SKM-1 (cell line): ENCODE results near the gene MOV10L1.
A peak's percentile ranks its signal among the peaks of the same experiment; 100 is the strongest.
"Not testable (repeated sequence)": the region's sequence is repeated elsewhere in the genome, so short reads cannot be mapped to it uniquely, and the experiment has no call there.

Experiments used
- DNase-seq: peaks from one replicate; lab custom pipeline; 2025; ENCODE audit not compliant: unreplicated experiment; lab: John Stamatoyannopoulos, UW

The MOV10L1 gene

DNA sequence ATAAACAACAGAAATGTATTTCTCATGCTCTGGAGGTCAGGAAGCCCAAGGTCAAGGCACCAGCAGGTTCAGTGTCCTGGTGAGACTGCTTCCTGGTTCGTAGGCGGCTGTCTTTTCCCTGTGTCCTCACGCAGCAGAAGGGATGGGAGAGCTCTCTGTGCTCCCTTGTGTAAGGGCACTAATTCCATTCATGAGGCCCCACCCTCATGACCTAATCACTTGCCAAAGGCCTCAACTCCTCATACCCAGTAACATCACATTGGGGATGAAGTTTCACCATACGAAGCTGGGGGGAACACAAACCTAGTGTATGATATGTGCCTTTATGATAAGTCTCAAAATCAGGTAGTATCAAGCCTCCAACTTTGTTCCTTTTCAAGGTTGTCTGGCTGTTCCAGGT is 42.1 kb downstream of the MOV10L1 start:
- no peak for DNase-seq

GRCh38 chr22:50134481-50134880 is 44.7 kb downstream of the MOV10L1 start:
- no peak for DNase-seq

DNA sequence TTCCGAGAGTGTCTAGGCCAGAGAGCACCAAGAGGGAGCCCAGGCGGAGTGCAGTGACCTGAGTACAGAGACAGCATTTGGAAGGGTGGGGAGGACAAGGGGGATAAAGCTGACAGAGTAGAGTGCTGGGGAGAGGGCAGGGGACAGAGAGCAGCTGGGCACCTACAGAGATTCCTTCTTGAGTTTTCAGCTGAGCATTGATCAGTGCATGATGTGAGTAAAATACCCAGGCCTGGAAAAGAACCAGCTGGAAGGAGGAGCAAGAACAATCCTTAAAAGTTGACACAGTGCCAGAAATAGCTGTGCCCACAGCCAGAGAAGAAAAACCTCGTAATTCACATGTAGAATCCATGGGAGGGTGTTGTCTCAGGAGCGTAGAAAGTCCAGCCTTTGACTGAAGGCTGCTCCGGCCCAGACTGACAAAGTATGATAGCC is 46.8 kb downstream of the MOV10L1 start:
- no peak for DNase-seq

DNA sequence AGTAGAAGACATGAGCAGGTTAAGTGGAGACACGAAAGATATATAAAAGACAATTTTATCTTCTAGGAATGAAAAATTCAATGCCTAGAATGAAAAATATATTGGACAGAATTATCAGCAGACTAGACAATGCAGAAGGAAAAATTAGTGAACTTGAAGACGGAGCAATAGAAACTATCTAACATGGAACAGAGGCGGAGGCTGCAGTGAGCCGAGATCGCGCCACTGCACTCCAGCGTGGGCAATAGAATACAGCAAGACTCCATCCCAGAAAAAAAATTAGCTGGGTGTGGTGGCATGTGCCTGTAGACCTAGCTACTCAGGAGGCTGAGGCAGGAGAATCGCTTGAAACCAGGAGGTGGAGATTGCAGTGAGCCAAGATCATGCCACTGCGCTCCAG is 47.5 kb downstream of the MOV10L1 start:
- DNase-seq: not testable (repeated sequence)

- no peak for DNase-seq
Measured at GRCh38 chr22:50138041-50138440, 48.2 kb downstream of the MOV10L1 start.

- DNase-seq: no peak
Measured at GRCh38 chr22:50138988-50139387, 49.2 kb downstream of the MOV10L1 start.

- no peak for DNase-seq
Measured at GRCh38 chr22:50139843-50140415, 50.1 kb downstream of the MOV10L1 start.

GRCh38 chr22:50140615-50141014 is 50.8 kb downstream of the MOV10L1 start:
- no peak for DNase-seq

GRCh38 chr22:50141462-50141861 is 51.7 kb downstream of the MOV10L1 start:
- DNase-seq: no peak

- no peak for DNase-seq
Measured at GRCh38 chr22:50141891-50142363, 52.1 kb downstream of the MOV10L1 start.

GRCh38 chr22:50143096-50143495 is 53.3 kb downstream of the MOV10L1 start:
- peak; percentile 31 for DNase-seq

DNA sequence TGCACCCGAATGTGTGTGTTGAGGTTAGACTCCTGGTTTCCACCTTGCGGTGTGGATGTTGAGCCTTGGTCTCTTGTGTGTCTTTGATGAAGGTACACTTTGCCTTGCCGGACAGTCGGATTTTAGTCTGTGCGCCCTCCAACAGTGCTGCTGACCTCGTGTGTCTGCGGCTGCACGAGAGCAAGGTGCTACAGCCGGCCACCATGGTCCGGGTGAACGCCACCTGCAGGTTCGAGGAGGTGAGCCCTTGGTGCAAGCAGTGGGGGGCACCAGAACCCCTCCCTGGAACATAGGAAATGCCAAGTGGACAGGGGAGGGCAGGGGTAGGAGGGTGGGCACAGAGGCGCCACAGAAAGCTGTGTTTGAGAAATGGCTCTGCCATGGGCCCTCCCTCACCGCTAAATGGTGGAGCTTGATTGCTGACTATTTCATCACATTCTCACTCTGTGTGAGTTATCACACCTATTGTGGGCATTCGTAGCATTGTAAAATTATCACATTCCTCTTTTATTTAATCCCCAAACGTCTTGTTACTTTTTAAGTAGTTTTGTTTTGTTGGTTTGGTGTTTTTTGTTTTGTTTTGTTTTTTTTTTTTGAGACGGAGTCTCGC is 54.3 kb downstream of the MOV10L1 start:
- no peak for DNase-seq

DNA sequence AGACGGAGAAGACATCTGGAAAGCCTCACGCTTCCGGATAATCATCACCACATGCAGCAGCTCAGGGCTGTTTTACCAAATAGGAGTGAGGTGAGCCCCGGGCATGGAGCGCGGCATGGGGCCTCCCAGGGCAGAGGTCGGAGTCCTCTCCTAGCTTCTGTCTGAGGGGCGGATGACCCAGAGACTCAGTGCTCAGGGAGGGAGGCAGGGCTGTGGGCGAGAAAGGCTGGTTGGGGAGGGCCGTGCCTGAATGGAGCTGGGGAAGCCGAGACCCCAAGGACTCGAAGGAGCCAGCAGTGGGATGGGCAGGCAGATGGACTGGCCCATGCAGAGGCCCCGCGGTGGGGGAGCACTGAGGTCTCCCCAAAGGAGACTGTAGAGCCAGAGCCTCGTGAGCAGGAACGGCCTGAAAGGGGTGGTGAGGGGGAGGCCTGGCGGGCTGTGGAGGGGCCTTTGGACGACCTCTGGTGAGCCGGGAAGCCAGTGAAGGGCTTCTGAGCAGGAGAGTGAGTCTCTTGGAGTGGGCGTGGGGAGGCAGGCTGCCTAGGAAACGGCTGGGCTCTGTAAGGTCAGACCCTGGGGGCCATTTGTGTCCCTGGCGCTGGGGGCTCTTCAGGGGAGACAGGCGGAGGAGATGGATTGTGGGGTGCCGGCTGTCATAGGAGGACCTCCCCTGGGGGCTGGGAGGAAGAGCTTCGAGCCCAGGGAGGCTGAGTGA is 56.1 kb downstream of the MOV10L1 start:
- no peak for DNase-seq

GRCh38 chr22:50146439-50147238 is 56.8 kb downstream of the MOV10L1 start:
- peak; percentile 28 for DNase-seq

GRCh38 chr22:50147258-50148165 is 57.7 kb downstream of the MOV10L1 start:
- peak; percentile 20 for DNase-seq

DNA sequence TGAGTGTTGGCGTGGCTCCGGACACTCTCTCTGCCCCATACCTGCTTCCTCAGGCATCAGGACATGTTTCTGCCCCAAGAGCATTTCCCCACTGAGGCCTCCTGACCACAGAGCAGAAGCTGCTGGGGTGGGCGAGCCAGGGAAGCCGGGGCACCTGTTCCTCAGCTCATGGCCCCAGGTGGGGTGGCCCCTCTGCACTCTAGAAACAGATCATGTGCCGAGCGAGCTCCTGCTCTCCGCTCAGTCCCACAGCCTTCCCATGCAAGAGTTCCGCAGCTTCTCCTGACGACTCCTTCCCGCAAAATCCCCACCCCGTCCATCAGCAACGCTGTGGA is 58.3 kb downstream of the MOV10L1 start:
- DNase-seq: no peak

DNA sequence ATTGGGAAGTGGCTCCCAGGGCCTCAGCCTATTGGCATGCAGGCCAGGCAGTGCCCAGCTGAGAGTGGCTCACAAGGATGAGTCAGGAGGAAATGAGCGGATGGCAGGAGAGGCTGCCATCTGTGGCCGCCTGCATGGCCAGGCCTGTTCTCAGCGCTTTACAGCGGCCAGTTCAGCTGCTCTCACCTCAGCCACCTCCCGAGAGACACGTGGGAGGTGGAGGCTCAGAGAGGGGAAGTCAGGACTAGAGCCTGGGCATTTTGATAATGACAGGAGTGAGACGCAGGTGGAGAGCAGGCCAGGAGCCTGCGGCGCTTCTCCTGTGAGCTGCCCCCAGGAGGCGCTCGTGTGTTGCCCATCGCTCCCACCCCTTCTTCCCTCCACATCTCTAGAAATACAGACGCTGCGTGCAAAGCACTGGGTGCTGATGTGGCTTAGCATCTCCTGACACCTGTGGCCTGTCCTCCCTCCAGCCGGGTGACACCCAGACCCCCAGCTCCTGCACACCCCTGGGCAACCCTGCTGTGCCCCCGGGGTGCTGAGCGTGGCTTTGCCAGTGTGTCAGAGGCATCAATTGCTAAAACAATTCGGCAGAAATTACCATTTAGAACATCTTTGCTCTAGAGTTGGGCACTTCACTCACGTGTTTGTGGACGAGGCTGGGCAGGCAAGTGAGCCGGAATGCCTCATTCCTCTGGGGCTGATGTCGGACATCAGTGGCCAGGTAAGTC is 59.4 kb downstream of the MOV10L1 start:
- DNase-seq: peak; percentile 61

GRCh38 chr22:50150161-50151129 is 60.6 kb downstream of the MOV10L1 start:
- no peak for DNase-seq
